ENCODE measurements around the gene TNP1.

TNP1 gene

DNA sequence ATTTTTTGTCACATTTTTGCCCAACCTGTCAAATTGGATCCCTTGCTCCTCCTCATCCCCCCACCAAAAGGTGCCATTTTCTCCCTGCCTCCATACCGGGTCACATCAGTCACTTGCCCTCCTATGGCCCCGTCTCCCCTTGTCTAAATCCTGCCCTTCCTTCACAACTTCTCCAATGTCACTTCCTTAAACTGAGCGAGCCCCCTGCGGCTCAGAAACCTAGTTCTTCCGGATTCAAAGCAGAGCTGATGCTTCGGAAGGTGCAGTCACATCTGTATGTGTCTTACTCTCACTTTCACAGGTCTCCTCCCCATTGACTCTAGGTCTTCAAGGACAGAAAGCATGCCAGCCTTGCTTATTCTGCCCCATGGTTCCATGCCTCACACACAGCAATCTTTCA lies 22.1 kb downstream of the TNP1 start:
- DNase-seq: no peak

GRCh38 chr2:216833061-216833460 lies 26.8 kb downstream of the TNP1 start:
- DNase-seq: no peak

DNA sequence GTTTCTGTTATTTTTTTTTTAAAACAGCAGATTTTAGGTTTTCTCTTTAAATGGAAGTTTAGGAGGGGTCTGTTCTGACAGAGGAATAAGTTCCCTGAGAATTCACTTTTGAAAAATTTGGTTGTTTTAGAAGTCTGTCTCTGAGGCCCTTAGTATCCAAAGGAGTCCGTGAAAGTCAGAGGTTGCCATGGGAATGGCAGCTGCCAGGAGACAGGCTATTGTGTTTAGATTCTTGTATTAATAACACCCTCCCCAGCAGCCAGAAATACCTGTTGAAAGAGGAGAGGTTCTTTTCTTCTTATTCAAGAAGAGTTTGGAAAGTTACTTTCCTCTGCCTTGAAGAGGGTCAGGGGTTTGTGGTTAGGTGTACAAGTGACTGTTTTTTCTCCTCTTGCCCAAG lies 29.5 kb downstream of the TNP1 start:
- no peak for DNase-seq

- no peak for DNase-seq
These were observed 30.3 kb downstream of the TNP1 start for GRCh38 chr2:216829533-216829932.

- no peak for DNase-seq
These were observed 32.7 kb downstream of the TNP1 start for GRCh38 chr2:216827073-216827720.

DNA sequence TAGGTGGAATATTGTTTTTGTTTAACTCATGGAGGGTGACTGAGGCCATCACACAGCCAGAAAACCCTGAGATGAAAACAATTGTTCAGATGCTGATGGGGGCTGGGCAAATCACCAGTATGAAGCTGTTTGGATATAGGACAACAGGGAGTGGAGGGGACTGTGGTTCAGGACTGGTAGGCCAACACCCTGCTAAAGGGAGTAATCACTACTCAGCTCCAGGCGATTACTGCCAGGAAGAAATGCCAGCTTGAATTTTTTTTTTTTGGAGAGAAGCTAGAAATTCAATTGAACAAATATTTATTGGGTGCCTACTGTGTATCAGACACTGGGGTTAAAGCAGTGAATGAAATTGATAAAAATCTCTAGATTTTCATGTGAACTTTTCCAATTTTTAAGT lies 37.4 kb downstream of the TNP1 start:
- DNase-seq: no peak

- DNase-seq: no peak
These were observed 39.2 kb downstream of the TNP1 start for GRCh38 chr2:216820709-216821108.

- DNase-seq: no peak
These were observed 40.1 kb downstream of the TNP1 start for GRCh38 chr2:216819766-216820165.

GRCh38 chr2:216819055-216819454 lies 40.8 kb downstream of the TNP1 start:
- DNase-seq: no peak

- DNase-seq: no peak
These were observed 49.3 kb downstream of the TNP1 start for GRCh38 chr2:216810399-216811160.

Measured in cerebellar nuclear complex (tissue), 1 donor.